Kidney epithelial cell (primary cell): ENCODE measurements around the gene TUBA1C. TPM values are rescaled to one million over a fixed set of nuclear protein-coding genes. Genes with fewer than 3 reads are reported as not detected.

Experiments
- DNase-seq: peaks from one replicate; pipeline ENCODE4 v3.0.0-alpha.2; 2010; ENCODE audit warnings: low read depth
- H3K27me3 ChIP-seq: 2 replicates; pipeline ENCODE4 v1.6.0; 2011; ENCODE audit warnings: low read length; ENCODE audit not compliant: control insufficient read depth, insufficient read depth
- H3K36me3 ChIP-seq: 2 replicates; pipeline ENCODE4 v1.5.1; 2011; ENCODE audit warnings: low read length; ENCODE audit not compliant: control insufficient read depth, insufficient read depth
- H3K4me3 ChIP-seq: 2 replicates; pipeline ENCODE4 v1.5.1; 2011; ENCODE audit warnings: low read depth, mild to moderate bottlenecking, control low read depth, low read length
- total RNA-seq: library from RNA; depleted of rRNA; stranded (reverse); fragments of >200 nt; gene quantifications from 2 replicates; pipeline ENCODE4 v1.2.3, GENCODE V29; 2015
- TF ChIP-seq, protein P1 (sequence below): IDR thresholded peaks from 2 replicates; pipeline ENCODE4 v1.5.1; 2011; ENCODE audit warnings: mild to moderate bottlenecking, moderate library complexity, low read length, control low read depth, inconsistent platforms; ENCODE audit not compliant: insufficient read depth, poor library complexity, severe bottlenecking

Gene TUBA1C
- total RNA-seq, 1 donor from 2014 or later = 544 TPM

DNA sequence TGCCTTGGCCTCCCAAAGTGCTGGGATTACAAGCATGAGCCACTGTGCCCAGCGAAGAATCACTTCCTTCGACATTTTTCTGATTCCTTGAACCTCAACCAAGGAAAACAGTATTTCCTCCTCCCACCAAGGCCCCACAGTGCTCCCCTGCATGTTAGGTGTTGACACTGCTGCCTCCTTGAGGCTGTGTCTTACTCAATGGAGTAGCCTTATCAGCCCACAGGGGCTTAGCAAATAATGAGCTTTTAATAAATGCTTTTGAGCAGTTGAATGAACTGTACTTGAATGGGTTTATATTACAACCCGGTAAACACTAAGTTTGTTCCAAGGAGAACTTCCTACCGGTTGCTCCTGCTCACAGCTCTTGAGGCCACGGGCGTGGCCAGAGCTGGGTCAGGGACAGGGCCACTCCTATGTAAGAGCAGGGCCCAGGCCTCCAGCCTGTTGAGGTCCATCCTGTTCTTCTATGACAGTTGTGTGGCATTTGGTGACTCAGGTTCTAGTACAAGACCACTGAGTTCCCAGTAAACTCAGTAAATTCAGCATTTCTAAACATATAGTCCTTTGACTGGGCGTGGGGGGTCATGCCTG is 39.2 kb upstream of the TUBA1C start:
- H3K27me3 ChIP-seq = no peaks in the 10 kb centered on the region
- DNase-seq = no peak
- H3K36me3 ChIP-seq = no peaks in the 10 kb centered on the region
- no peak overlapping the region for H3K4me3 ChIP-seq
- TF ChIP-seq, protein P1, sequence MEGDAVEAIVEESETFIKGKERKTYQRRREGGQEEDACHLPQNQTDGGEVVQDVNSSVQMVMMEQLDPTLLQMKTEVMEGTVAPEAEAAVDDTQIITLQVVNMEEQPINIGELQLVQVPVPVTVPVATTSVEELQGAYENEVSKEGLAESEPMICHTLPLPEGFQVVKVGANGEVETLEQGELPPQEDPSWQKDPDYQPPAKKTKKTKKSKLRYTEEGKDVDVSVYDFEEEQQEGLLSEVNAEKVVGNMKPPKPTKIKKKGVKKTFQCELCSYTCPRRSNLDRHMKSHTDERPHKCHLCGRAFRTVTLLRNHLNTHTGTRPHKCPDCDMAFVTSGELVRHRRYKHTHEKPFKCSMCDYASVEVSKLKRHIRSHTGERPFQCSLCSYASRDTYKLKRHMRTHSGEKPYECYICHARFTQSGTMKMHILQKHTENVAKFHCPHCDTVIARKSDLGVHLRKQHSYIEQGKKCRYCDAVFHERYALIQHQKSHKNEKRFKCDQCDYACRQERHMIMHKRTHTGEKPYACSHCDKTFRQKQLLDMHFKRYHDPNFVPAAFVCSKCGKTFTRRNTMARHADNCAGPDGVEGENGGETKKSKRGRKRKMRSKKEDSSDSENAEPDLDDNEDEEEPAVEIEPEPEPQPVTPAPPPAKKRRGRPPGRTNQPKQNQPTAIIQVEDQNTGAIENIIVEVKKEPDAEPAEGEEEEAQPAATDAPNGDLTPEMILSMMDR = peak; percentile 2

DNA sequence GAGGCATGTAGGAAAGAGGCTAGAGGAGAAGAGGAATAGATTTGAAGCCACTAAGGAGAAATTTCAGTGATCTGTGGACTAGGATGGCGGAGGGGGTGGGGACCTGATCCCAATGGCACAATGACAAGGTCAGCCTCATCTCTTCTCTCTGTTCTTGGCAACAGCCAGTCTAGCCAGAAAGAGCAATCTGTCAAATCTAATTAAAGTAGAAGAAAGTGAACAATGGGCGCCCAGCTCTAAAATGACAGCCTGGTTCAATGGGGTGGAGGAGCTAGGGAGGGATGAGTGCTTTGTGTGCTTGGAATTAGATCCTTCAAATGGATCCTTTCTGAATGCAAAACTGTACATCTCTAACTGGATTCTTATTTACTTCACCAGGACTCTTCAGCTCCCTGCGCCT is 37.2 kb upstream of the TUBA1C start:
- TF ChIP-seq, protein P1 = no peak

DNA sequence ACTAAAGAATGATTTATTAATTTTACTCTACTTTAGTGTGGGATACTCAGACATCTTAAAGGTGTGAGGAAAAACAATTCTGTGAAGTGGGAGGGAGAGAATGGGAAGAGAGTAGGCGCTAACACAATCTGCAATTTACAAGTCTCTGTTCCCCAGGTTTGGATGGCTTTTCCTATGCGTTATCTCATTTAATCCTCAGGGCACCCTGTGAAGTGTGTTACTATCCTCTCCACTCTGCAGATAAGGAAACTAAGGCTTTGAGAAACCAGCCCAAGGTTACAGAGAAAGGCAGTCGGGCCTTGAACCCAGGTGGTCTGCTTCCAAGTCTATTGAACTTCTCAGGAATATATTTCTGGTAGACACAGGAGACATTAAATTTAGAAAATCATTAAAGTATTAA is 36.2 kb upstream of the TUBA1C start:
- TF ChIP-seq, protein P1 = no peak
- Histone ChIP-seq H3K4me3 (no peak overlapping the region), H3K36me3 (no peaks in the 10 kb centered on the region), H3K27me3 (no peaks in the 10 kb centered on the region)
- no peak for DNase-seq

More for the DNA sequence above, 37.2 kb upstream of the TUBA1C start:
- DNase-seq = no peak
- Histone ChIP-seq H3K4me3 (no peak overlapping the region), H3K36me3 (no peaks in the 10 kb centered on the region), H3K27me3 (no peaks in the 10 kb centered on the region)

DNA sequence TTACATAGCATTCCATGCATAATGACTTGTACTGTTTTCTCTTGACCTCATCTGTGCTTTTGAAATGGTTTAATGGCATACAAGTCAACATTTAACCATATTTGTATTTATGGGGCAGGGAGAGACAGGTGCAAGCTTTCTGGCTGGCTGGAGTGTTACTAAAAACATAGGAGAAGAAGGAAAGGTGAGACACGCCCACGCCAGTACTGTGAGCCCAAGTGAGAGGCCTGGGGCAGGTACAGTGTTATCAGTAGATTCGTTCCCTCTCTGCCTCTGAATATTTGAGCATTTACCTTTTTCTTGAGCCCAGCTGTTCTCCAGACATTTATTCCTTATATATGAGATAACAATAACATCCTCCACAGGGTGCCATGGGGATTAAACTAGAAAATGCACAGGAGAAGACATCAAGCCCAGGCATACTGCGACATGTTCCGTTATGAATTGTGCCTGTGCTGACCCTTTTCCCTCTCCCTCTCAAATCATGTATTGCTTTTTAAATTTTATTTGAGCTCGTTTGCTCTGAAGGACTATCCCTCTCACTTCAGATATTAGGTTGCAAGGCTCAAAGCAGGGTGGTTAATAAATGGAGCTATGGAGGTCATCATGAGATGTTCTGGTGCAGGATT is 34.6 kb upstream of the TUBA1C start:
- H3K4me3 ChIP-seq = no peak overlapping the region
- DNase-seq = no peak
- H3K36me3 ChIP-seq = no peaks in the 10 kb centered on the region
- TF ChIP-seq, protein P1 = no peak
- H3K27me3 ChIP-seq = no peaks in the 10 kb centered on the region

DNA sequence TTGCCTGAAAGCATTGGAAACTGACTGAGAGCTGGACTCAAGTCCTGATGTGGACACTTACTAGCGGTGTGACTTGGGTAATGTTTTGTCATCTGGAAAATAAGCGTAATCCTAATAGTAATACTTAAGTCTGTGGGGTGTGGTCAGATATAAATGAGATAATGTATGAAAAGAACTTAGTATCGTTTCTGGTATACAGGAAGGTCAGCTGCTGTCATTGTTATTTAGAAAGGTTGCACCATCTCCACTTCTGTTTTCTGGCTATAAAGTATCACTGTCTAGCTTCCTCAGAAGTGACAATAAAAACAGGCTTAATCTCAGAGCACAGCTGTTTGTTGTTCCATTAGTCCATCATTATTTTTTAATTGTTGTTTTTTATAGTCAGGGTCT is 34.1 kb upstream of the TUBA1C start:
- TF ChIP-seq, protein P1 = no peak

More for the DNA sequence above, 34.1 kb upstream of the TUBA1C start:
- H3K27me3 ChIP-seq = no peaks in the 10 kb centered on the region
- no peak overlapping the region for H3K4me3 ChIP-seq
- no peaks in the 10 kb centered on the region for H3K36me3 ChIP-seq
- no peak for DNase-seq
